ENCODE results near the gene S100PBP. TPM values are rescaled to one million over a fixed set of nuclear protein-coding genes. Genes with fewer than 3 reads are reported as not detected.

The S100PBP gene
- total RNA-seq, 1 experiment from 2014 or later: 61.1 TPM

DNA sequence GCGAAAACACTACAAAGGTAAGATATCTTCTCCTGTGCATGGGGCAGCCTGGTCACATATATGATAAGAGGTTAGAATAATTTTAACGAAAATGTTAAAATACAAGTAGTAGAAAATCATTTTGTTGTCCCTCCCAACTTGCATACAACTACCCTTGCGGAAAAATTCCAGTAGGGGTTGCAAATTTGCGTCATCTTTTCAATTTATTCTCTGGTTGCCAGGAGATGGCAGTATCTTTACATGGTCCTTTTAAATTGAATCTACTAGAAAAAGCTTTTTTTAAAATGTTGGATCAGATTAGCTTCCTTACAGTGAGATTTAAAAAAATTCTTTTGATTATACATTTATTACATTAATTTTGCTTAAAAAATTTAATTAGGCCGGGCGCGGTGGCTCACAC, 10.9 kb downstream of the S100PBP start:
- CTCF ChIA-PET: no interaction called here
- Mint-ChIP-seq H3K9me3 (ENCODE audit: low read depth, unreplicated experiment) (no peaks in the 10 kb centered on the region), H3K4me3 (ENCODE audit: low read depth, unreplicated experiment) (no peak overlapping the region), H3K27ac (ENCODE audit: unreplicated experiment) (no peak overlapping the region), H3K27me3 (ENCODE audit: unreplicated experiment) (no peaks in the 10 kb centered on the region), H3K4me1 (ENCODE audit: low read depth, unreplicated experiment) (no peaks in the 10 kb centered on the region), H3K36me3 (ENCODE audit: insufficient read depth, unreplicated experiment) (peaks cover 55% of the 10 kb centered on the region)
- intact Hi-C loops (cut with micrococcal nuclease; ENCODE audit: unreplicated experiment): no loop called here
- TF ChIP-seq, protein P1, sequence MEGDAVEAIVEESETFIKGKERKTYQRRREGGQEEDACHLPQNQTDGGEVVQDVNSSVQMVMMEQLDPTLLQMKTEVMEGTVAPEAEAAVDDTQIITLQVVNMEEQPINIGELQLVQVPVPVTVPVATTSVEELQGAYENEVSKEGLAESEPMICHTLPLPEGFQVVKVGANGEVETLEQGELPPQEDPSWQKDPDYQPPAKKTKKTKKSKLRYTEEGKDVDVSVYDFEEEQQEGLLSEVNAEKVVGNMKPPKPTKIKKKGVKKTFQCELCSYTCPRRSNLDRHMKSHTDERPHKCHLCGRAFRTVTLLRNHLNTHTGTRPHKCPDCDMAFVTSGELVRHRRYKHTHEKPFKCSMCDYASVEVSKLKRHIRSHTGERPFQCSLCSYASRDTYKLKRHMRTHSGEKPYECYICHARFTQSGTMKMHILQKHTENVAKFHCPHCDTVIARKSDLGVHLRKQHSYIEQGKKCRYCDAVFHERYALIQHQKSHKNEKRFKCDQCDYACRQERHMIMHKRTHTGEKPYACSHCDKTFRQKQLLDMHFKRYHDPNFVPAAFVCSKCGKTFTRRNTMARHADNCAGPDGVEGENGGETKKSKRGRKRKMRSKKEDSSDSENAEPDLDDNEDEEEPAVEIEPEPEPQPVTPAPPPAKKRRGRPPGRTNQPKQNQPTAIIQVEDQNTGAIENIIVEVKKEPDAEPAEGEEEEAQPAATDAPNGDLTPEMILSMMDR (IDR thresholded peaks at IDR 0.05; ENCODE audit: unreplicated experiment): peak; percentile 16
- DNase-seq: no peak
- BruUV-seq (replicated peaks): no TSS peak

GRCh38 chr1:32830092-32830852, 12.8 kb downstream of the S100PBP start:
- no peak for DNase-seq
- no TSS peak for BruUV-seq (replicated peaks)
- no peak overlapping the region for H3K4me3 Mint-ChIP-seq (ENCODE audit: low read depth, unreplicated experiment)
- no peaks in the 10 kb centered on the region for H3K27me3 Mint-ChIP-seq (ENCODE audit: unreplicated experiment)
- no peaks in the 10 kb centered on the region for H3K4me1 Mint-ChIP-seq (ENCODE audit: low read depth, unreplicated experiment)
- peaks cover 46% of the 10 kb centered on the region for H3K36me3 Mint-ChIP-seq (ENCODE audit: insufficient read depth, unreplicated experiment)
- intact Hi-C loops (cut with micrococcal nuclease; ENCODE audit: unreplicated experiment): no loop called here
- CTCF ChIA-PET: no interaction called here
- no peak overlapping the region for H3K27ac Mint-ChIP-seq (ENCODE audit: unreplicated experiment)
- TF ChIP-seq, protein P1 (IDR thresholded peaks at IDR 0.05; ENCODE audit: unreplicated experiment): no peak
- H3K9me3 Mint-ChIP-seq (ENCODE audit: low read depth, unreplicated experiment): no peaks in the 10 kb centered on the region

GRCh38 chr1:32831878-32832277, 14.4 kb downstream of the S100PBP start:
- no peak for DNase-seq
- peaks cover 43% of the 10 kb centered on the region for H3K36me3 Mint-ChIP-seq (ENCODE audit: insufficient read depth, unreplicated experiment)
- TF ChIP-seq, protein P1 (IDR thresholded peaks at IDR 0.05; ENCODE audit: unreplicated experiment): no peak
- no TSS peak for BruUV-seq (replicated peaks)
- intact Hi-C loops (cut with micrococcal nuclease; ENCODE audit: unreplicated experiment): no loop called here
- H3K4me3 Mint-ChIP-seq (ENCODE audit: low read depth, unreplicated experiment): no peak overlapping the region
- CTCF ChIA-PET: no interaction called here
- no peaks in the 10 kb centered on the region for H3K9me3 Mint-ChIP-seq (ENCODE audit: low read depth, unreplicated experiment)
- no peaks in the 10 kb centered on the region for H3K27me3 Mint-ChIP-seq (ENCODE audit: unreplicated experiment)
- no peak overlapping the region for H3K27ac Mint-ChIP-seq (ENCODE audit: unreplicated experiment)
- H3K4me1 Mint-ChIP-seq (ENCODE audit: low read depth, unreplicated experiment): no peaks in the 10 kb centered on the region

DNA sequence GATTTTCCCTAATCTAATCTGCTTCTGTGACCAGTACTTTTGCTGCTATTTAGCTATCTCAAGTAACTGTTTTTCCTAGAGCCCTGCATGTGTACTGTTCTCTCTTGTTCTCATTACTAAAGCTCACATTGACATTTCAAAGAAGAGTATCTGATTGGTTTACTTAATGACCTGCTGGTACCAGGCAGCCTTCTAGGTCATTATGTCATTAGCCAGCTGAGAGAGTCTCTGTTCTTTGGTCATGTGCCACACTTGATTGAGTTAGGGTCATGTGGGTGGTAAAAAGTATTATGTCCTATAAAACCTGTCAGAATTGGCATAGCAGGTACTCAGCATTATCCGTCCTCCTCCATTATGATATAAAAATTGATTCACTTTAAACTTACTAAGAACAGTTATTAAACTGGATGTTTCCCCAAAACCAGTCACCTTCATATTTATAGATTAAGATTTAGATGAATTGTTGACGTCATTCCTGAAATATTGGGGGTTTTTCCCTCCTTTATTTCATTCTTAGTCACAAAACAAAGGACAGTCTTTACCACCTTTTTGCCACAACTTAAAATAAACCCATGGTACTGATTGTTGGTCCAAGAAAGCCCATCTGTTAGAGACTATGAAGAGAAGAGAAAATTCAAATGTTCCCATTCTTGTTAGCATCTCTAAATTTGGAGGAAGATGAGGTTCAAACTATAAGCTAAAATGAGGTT, 31.1 kb downstream of the S100PBP start:
- TF ChIP-seq, protein P1 (IDR thresholded peaks at IDR 0.05; ENCODE audit: unreplicated experiment): no peak
- Mint-ChIP-seq H3K9me3 (ENCODE audit: low read depth, unreplicated experiment) (no peaks in the 10 kb centered on the region), H3K36me3 (ENCODE audit: insufficient read depth, unreplicated experiment) (peaks cover 13% of the 10 kb centered on the region), H3K4me1 (ENCODE audit: low read depth, unreplicated experiment) (no peaks in the 10 kb centered on the region), H3K4me3 (ENCODE audit: low read depth, unreplicated experiment) (no peak overlapping the region), H3K27ac (ENCODE audit: unreplicated experiment) (no peak overlapping the region), H3K27me3 (ENCODE audit: unreplicated experiment) (no peaks in the 10 kb centered on the region)
- CTCF ChIA-PET: no interaction called here
- BruUV-seq (replicated peaks): no TSS peak
- DNase-seq: no peak
- intact Hi-C loops (cut with micrococcal nuclease; ENCODE audit: unreplicated experiment): no loop called here

Measured in Calu3 (cell line).